Right ventricle myocardium inferior (tissue), 1 donor: Measurements from ENCODE around the gene TNNC1. TPM values are rescaled to one million over a fixed set of nuclear protein-coding genes. Genes with fewer than 3 reads are reported as not detected.

Experiments
- ATAC-seq: fragments of 200-7000 bp; cut with Tn5 transposase; one replicate; pipeline ENCODE4 v1.9.1; 2020; ENCODE audit warnings: mild to moderate bottlenecking, moderate library complexity
- DNase-seq: peaks from one replicate; pipeline ENCODE4 v3.0.0; 2021; ENCODE audit errors: missing footprints
- intact Hi-C: fragments of 100-400 bp; cut with DNase I; formaldehyde crosslinking; loops from one replicate; pipeline ENCODE4 v1.11.0; 2022
- total RNA-seq: library from RNA; stranded (reverse); fragmentation: NEBNext Ultra II Directional; extraction: Animal tissue kit (Norgen Biotek cat#: 25700); gene quantifications from one replicate; pipeline ENCODE4 v1.2.1, GENCODE V29; 2021
- donor health status: DM: no; HTN: yes; CAD: no; lungs with severe emphysema.

Gene TNNC1
- total RNA-seq, 1 donor from 2014 or later: 9,051 TPM

GRCh38 chr3:52487788-52488691, 34.2 kb upstream of the TNNC1 start:
- intact Hi-C loops: no loop called here
- DNase-seq: no peak
- ATAC-seq: no peak

DNA sequence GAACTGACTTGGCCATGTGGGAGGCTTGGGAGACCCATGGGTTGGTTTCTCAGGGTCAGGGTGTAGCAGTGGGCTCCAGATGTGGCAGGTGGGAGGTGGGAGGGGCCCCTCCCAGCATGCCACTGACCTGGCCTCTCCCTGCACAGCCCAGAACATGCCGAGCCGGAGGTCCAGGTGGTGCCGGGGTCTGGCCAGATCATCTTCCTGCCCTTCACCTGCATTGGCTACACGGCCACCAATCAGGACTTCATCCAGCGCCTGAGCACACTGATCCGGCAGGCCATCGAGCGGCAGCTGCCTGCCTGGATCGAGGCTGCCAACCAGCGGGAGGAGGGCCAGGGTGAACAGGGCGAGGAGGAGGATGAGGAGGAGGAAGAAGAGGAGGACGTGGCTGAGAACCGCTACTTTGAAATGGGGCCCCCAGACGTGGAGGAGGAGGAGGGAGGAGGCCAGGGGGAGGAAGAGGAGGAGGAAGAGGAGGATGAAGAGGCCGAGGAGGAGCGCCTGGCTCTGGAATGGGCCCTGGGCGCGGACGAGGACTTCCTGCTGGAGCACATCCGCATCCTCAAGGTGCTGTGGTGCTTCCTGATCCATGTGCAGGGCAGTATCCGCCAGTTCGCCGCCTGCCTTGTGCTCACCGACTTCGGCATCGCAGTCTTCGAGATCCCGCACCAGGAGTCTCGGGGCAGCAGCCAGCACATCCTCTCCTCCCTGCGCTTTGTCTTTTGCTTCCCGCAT, 33.4 kb upstream of the TNNC1 start:
- no peak for DNase-seq
- no peak for ATAC-seq
- intact Hi-C loops: no loop called here

- intact Hi-C loops: no loop called here
- DNase-seq (no peak), ATAC-seq (peak; percentile 49)
These were observed 31.0 kb upstream of the TNNC1 start for GRCh38 chr3:52484680-52485461.

DNA sequence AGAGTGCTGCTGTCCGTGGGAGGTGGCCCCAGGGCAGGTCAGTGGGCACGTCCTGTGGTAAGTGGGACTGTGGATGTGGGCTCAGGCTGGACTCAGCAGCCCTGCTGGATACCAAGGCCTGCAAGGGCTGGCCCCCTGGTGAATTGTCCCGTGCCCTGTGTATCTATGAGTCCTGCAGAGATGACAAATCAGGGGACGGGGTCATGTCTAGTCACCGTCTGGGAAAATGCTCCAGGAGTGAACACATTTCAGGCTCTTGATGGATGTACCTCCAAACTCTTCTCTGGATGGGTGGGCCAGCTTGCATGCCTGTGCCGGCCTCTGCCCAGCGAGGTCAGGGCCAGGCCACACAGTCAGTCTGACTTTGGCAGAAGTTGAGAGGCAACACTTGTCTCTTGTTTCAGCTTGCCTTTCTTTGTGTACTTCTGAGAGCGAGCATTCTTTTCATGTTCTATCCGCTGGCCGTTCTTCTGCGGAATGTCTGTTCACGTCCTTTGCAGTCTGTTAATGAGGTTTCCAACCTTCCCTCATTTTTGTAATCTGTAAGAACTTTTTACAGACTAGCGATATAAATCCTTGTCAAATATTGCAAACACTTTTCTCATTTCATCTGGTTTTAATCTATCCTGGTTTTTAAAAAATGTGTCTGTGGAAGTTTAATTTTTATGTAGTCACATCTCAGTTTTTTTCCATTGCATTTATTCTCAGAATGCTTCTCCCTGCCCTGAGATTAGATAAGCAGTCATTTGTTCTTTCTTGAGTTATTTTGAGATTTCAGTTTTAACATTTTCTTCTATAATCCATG, 29.9 kb upstream of the TNNC1 start:
- DNase-seq (no peak), ATAC-seq (peak; percentile 35)
- intact Hi-C loops: no loop called here

GRCh38 chr3:52483081-52483480, 29.2 kb upstream of the TNNC1 start:
- intact Hi-C loops: no loop called here
- ATAC-seq (no peak), DNase-seq (no peak)

DNA sequence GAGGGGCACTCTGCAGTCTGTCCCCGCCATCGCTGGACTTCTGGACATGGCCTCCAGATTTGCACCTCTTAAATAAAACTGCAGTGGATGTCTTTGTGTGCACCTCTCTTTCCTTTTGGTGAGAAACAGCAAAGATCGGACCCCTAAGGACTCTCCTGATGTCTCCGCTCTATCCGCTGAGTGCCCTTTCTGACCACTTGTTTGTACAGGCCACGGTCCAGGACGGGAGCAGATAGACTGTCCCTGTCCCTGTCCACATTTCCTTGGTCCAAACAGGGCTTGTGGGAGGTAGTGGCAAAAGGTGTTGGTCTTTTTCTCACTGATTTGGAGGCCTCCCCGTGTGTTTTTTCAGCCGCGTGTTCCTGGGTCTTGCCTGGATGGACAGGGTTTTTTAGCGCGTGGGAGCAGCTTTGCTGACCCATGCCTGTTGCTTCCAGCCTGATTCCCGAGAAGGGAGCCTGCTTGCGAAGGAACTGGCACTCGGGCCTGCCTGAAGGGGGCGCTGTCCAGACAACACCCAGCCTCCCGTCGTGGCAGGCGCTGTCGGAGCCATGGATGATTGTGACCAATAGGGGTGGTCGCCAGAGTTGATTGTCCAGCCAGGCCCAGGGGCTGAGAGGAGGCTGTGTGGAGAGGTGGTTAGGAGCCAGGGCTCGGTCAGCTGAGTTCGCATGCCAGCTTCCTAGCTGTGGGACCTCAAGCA, 28.1 kb upstream of the TNNC1 start:
- DNase-seq: no peak
- intact Hi-C loops: no loop called here
- no peak for ATAC-seq

GRCh38 chr3:52480768-52481715, 27.2 kb upstream of the TNNC1 start:
- ATAC-seq: no peak
- intact Hi-C loops: no loop called here
- DNase-seq: no peak

DNA sequence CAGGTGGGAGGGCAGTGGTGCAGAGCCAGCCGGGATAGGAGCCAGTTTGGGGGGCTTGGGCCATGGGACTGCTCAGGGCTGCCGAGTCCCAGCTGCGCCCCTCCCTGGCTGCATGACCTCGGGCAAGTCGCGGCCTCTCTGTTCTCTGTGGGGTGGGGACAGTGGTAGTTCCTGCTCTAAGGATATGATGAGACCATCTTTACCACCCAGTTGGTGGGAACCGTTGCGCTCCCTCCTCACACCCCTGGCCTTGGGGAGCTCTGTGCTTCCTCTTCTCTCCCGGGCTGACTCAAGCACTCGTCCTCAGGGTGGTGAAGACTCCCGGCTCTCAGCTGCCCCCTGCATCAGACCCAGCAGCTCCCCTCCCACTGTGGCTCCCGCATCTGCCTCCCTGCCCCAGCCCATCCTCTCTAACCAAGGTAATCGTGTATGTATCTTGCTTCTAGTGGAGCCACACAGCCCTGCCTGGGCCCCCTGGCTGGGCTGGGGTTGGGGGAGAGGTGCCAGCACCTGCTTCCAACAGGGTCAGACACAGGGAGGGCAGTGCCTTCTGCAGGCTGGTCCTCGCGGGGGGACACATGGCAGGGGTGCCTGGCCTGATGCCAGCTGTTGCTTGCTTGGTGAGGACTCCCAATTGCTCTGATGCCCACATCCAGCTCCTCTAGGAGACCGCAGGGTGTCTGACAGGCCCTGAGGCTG, 26.2 kb upstream of the TNNC1 start:
- ATAC-seq (peak; percentile 15), DNase-seq (no peak)
- intact Hi-C loops: no loop called here

GRCh38 chr3:52479037-52479876, 25.4 kb upstream of the TNNC1 start:
- DNase-seq (no peak), ATAC-seq (no peak)
- intact Hi-C loops: no loop called here

GRCh38 chr3:52477796-52478095, 23.9 kb upstream of the TNNC1 start:
- intact Hi-C loops: no loop called here
- DNase-seq (no peak), ATAC-seq (no peak)

- no peak for ATAC-seq
- intact Hi-C loops: no loop called here
- DNase-seq: no peak
These were observed 23.4 kb upstream of the TNNC1 start for GRCh38 chr3:52477076-52477795.

DNA sequence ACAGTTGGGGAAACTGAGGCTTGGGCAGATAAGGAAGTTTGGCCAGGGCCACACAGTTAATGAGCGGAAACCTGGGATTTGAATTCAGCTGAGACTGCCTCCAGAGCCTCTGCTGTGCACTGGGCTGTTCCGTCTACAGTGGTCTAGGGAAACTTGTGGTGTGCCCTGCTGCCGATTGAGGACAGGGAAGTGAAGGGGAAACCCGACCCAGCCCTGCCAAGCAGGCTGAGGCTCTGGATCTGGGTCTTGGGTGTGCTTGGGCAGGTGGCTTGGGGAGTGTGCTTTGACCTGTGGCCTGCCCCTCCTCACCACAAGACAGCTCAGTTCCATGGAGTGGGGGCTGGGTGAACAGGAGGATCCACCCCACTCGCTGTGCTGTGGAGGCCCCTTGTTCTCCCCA, 19.2 kb upstream of the TNNC1 start:
- no peak for ATAC-seq
- peak; percentile 35 for DNase-seq
- intact Hi-C loops: loop anchor here (2.0 to 5.0 kb wide), 3 partner anchors 64 to 209 kb away; partner anchors contain the start of gene UQCC5

GRCh38 chr3:52472239-52473000, 18.6 kb upstream of the TNNC1 start:
- intact Hi-C loops: loop anchor here (2.0 to 5.0 kb wide), 3 partner anchors 64 to 210 kb away; partner anchors contain the start of gene UQCC5
- ATAC-seq (no peak), DNase-seq (peak; percentile 41)
